ENCODE data around the gene ADORA2B. TPM values are rescaled to one million over a fixed set of nuclear protein-coding genes. Genes with fewer than 3 reads are reported as not detected.

The ADORA2B gene
- total and polyA plus RNA-seq, 2 of the 4 experiments (the other 2 are of a cell fraction), result 5.2 to 5.5 TPM

DNA sequence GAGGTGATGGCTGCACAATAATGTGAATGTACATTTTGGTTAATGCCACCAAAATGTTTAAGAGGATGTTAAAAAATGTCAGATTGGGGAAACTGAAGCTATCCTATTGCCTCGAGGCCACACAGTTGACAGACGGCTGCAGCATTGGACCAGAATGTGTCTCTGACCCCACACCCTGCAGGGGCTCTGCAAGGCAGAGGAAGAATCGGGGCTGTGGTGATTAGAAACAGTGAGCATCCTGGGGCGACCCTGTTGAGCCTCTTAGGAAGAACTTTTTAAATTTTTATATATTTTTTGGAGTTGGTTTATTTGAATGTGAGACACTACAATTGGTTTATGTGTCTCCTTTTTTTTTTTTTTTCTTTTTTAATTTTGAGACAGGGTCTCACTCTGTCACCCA lies 15.0 kb upstream of the ADORA2B start:
- H3K4me1 ChIP-seq (ENCODE audit: control insufficient read depth, insufficient read depth, low read length), result no peaks in the 10 kb centered on the region
- TF ChIP-seq MAZ (IDR thresholded peaks at IDR 0.05; ENCODE audit: borderline replicate concordance, low read depth, low read length) (no peak), BHLHE40 (IDR thresholded peaks at IDR 0.05; ENCODE audit: low read depth, low read length) (no peak), POLR2A (IDR thresholded peaks at IDR 0.05; ENCODE audit: low read depth, low read length) (no peak), RCOR1 (IDR thresholded peaks at IDR 0.05; ENCODE audit: insufficient replicate concordance, low read length) (no peak), CEBPB (IDR thresholded peaks at IDR 0.05; ENCODE audit: low read depth, low read length) (no peak), NFE2L2 (IDR thresholded peaks at IDR 0.05; ENCODE audit: low read depth, low read length) (no peak), RFX5 (IDR thresholded peaks at IDR 0.05; ENCODE audit: low read depth, low read length) (no peak), ELK1 (IDR thresholded peaks at IDR 0.05; ENCODE audit: borderline replicate concordance, low read depth, low read length) (no peak), USF2 (IDR thresholded peaks at IDR 0.05; ENCODE audit: low read depth, low read length) (no peak), RAD21 (IDR thresholded peaks at IDR 0.05; ENCODE audit: low read length) (no peak)
- TF ChIP-seq, protein P1, sequence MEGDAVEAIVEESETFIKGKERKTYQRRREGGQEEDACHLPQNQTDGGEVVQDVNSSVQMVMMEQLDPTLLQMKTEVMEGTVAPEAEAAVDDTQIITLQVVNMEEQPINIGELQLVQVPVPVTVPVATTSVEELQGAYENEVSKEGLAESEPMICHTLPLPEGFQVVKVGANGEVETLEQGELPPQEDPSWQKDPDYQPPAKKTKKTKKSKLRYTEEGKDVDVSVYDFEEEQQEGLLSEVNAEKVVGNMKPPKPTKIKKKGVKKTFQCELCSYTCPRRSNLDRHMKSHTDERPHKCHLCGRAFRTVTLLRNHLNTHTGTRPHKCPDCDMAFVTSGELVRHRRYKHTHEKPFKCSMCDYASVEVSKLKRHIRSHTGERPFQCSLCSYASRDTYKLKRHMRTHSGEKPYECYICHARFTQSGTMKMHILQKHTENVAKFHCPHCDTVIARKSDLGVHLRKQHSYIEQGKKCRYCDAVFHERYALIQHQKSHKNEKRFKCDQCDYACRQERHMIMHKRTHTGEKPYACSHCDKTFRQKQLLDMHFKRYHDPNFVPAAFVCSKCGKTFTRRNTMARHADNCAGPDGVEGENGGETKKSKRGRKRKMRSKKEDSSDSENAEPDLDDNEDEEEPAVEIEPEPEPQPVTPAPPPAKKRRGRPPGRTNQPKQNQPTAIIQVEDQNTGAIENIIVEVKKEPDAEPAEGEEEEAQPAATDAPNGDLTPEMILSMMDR (conservative IDR thresholded peaks at IDR 0.05; ENCODE audit: low read depth, low read length), result no peak
- no peak overlapping the region for H3K14ac ChIP-seq (replicated peaks; ENCODE audit: low read depth, low read length)
- no CpG with 5 or more reads among the region's 4 CpGs for WGBS, 2 experiments (ENCODE audit: extremely low coverage in 2 of 2, insufficient read length in 1 of 2)
- no peak overlapping the region for H3K4me2 ChIP-seq (ENCODE audit: low read depth, low read length)
- H3K36me3 ChIP-seq (ENCODE audit: control insufficient read depth, insufficient read depth, low read length), result no peaks in the 10 kb centered on the region
- POLR2A ChIA-PET (ENCODE audit: unreplicated experiment), result interaction anchor here (0.5 kb wide), 1 partner anchor 695 kb away, joined by 7 read pairs; no protein-coding TSS in a partner anchor
- no peak overlapping the region for H2BK20ac ChIP-seq (ENCODE audit: low read depth, low read length)
- H3K23ac ChIP-seq (ENCODE audit: low read depth, low read length), result no peak overlapping the region
- H2BK5ac ChIP-seq (ENCODE audit: low read depth, low read length, poor library complexity, severe bottlenecking), result no peak overlapping the region
- H4K5ac ChIP-seq (ENCODE audit: low read depth, low read length), result no peak overlapping the region
- no TSS peak for BruUV-seq (replicated peaks)
- H3K9me1 ChIP-seq (ENCODE audit: insufficient read depth, low read length), result no peaks in the 10 kb centered on the region
- H3K4me3 ChIP-seq (ENCODE audit: insufficient read depth, low read depth, low read length), result no peak overlapping the region
- H4K91ac ChIP-seq (ENCODE audit: insufficient read depth, low read depth, low read length), result no peak overlapping the region
- no peak overlapping the region for H3K9ac ChIP-seq (ENCODE audit: low read depth, low read length)
- H3K9me3 ChIP-seq (ENCODE audit: control insufficient read depth, insufficient read depth, low read length), result no peaks in the 10 kb centered on the region
- no peak overlapping the region for H3K56ac ChIP-seq (ENCODE audit: extremely low read depth, insufficient read depth, low read length)
- H4K20me1 ChIP-seq (ENCODE audit: insufficient read depth, low read length), result no peaks in the 10 kb centered on the region
- H3K27me3 ChIP-seq (ENCODE audit: control insufficient read depth, insufficient read depth, low read length), result peaks cover 12% of the 10 kb centered on the region
- dilution Hi-C loops (cut with HindIII; ENCODE audit: low sequenced_read_pairs, unreplicated experiment), result no loop called here
- intact Hi-C loops (cut with micrococcal nuclease), result no loop called here
- no peak for ATAC-seq (ENCODE audit: low read depth)
- H3K27ac ChIP-seq (ENCODE audit: insufficient read depth, low read length), result no peak overlapping the region
- no peaks in the 10 kb centered on the region for H3K79me1 ChIP-seq (ENCODE audit: low read depth in 1 of 2, low read length in 2 of 2)
- no peak overlapping the region for H2AK5ac ChIP-seq (ENCODE audit: low read depth, low read length)
- H2BK15ac ChIP-seq (ENCODE audit: low read depth, low read length), result no peak overlapping the region
- no peak overlapping the region for H3K18ac ChIP-seq (ENCODE audit: low read depth, low read length)
- DNase-seq, result no peak
- in situ Hi-C loops (cut with MboI; ENCODE audit: low sequenced_read_pairs), result no loop called here
- H3K4ac ChIP-seq (ENCODE audit: low read depth, low read length), result no peak overlapping the region
- H2BK120ac ChIP-seq (ENCODE audit: low read depth, low read length), result no peak overlapping the region
- H4K8ac ChIP-seq (ENCODE audit: low read depth in 2 of 2, low read length in 2 of 2), result no peak overlapping the region
- CTCF ChIA-PET, result interaction anchor here (0.6 kb wide), 1 partner anchor 655 kb away, joined by 5 read pairs; no protein-coding TSS in a partner anchor
- no peak overlapping the region for H2AK9ac ChIP-seq (replicated peaks; ENCODE audit: low read depth, low read length, poor library complexity)
- H2AFZ ChIP-seq (replicated peaks; ENCODE audit: low read length, poor library complexity), result no peak overlapping the region

Measured in IMR-90 (cell line).